DOHH2 (cell line): ENCODE data around the gene BOK.

Experiments used
- EZH2phosphoT487 ChIP-seq: fragments of 200-600 bp; sonication (generic); IDR thresholded peaks from 2 replicates; pipeline ENCODE4 v1.6.1; 2017; ENCODE audit warnings: borderline replicate concordance, mild to moderate bottlenecking, antibody characterized with exemption, low read length, moderate library complexity, mixed read lengths
- TF ChIP-seq, protein P1 (sequence below): fragments of 200-600 bp; sonication (generic); IDR thresholded peaks from one replicate; pipeline ENCODE4 v1.5.1; 2014; ENCODE audit warnings: antibody characterized with exemption, mild to moderate bottlenecking, low read depth, low read length; ENCODE audit not compliant: poor library complexity, severe bottlenecking

DNA sequence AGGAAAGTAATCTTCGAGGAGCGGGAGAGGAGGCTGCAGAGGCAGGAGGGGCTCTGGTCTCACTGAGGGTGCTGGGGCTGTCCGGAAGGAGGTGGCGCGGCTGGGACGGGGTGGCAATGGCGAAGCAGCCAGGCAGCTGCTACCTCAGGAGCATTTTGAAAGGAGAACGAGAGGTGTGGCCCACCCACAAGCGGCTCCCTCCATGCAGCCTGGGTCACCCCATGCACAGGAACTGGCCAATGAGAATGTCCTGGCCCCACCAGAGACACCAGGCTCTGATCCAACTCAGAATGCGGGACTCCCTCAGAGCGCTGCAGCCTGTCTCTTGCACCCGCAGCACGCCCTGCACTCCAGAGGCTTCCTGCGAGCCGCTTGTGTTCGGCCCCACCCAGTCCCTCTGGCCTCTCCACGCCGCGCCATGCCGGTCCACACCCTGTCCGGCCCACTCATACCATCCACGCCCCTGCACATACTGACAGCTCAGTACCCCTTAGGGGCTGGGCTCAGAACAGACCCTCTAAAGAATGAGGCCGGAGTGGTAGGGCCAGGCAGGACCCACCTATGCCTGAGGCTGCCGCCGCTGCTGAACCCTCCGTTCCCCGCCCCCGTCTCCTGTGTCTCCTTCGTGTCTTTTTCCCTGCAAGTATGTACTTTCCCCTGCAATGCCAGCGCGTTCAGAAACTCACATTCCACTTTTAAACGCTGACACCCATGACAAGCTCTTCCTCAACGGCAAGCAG, 6.4 kb upstream of the BOK start:
- TF ChIP-seq, protein P1, sequence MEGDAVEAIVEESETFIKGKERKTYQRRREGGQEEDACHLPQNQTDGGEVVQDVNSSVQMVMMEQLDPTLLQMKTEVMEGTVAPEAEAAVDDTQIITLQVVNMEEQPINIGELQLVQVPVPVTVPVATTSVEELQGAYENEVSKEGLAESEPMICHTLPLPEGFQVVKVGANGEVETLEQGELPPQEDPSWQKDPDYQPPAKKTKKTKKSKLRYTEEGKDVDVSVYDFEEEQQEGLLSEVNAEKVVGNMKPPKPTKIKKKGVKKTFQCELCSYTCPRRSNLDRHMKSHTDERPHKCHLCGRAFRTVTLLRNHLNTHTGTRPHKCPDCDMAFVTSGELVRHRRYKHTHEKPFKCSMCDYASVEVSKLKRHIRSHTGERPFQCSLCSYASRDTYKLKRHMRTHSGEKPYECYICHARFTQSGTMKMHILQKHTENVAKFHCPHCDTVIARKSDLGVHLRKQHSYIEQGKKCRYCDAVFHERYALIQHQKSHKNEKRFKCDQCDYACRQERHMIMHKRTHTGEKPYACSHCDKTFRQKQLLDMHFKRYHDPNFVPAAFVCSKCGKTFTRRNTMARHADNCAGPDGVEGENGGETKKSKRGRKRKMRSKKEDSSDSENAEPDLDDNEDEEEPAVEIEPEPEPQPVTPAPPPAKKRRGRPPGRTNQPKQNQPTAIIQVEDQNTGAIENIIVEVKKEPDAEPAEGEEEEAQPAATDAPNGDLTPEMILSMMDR: no peak
- no peak for TF ChIP-seq EZH2phosphoT487
